Kidney (tissue), 14 donors: Measurements from ENCODE around the gene RAB6A. TPM values are rescaled to one million over a fixed set of nuclear protein-coding genes. Genes with fewer than 3 reads are reported as not detected.

Experiments
- DNase-seq, 5 donors: peaks; one replicate each; pipeline ENCODE4 v3.0.0-alpha.2; 2013 to 2020
- FAIRE-seq: peaks from 2 replicates; lab custom pipeline; 2012; peaks lifted over from hg19 to GRCh38; lab: Jason Lieb, UNC
- H3K27ac ChIP-seq, 2 donors: one replicate each; pipeline ENCODE4 v1.7.0; 2013; ENCODE audit warnings: low read depth in 2 of 2, low read length in 2 of 2, inconsistent platforms in 1 of 2
- H3K27me3 ChIP-seq: one replicate; pipeline ENCODE4 v1.7.1; 2013; ENCODE audit warnings: low read length, inconsistent platforms; ENCODE audit not compliant: control insufficient read depth, insufficient read depth
- H3K36me3 ChIP-seq, 3 donors: one replicate each; pipeline versions ENCODE4 v1.7.0 to v1.7.1; 2013; ENCODE audit warnings: low read length in 3 of 3, control low read depth in 1 of 3, inconsistent platforms in 1 of 3; ENCODE audit not compliant: insufficient read depth in 3 of 3, control insufficient read depth in 2 of 3
- H3K4me1 ChIP-seq, 3 donors: one replicate each; pipeline versions ENCODE4 v1.7.0 to v1.7.1; 2013; ENCODE audit warnings: low read length in 3 of 3, inconsistent platforms in 1 of 3, low read depth in 1 of 3; ENCODE audit not compliant: control insufficient read depth in 2 of 3, insufficient read depth in 2 of 3
- H3K4me3 ChIP-seq, 3 donors: one replicate each; pipeline versions ENCODE4 v1.7.0 to v1.8.1; 2013; ENCODE audit warnings: low read length in 3 of 3, control low read depth in 1 of 3, inconsistent platforms in 1 of 3
- H3K9ac ChIP-seq, 3 donors: one replicate each; pipeline versions ENCODE4 v1.7.0 to v1.7.1; 2013; ENCODE audit warnings: low read length in 3 of 3, control low read depth in 1 of 3, inconsistent platforms in 1 of 3
- H3K9me3 ChIP-seq, 3 donors: one replicate each; pipeline versions ENCODE4 v1.7.0 to v1.7.1; 2013; ENCODE audit warnings: low read length in 3 of 3, control low read depth in 1 of 3, inconsistent platforms in 1 of 3; ENCODE audit not compliant: control insufficient read depth in 2 of 3, insufficient read depth in 1 of 3
- intact Hi-C: fragments of 100-400 bp; cut with DNase I; formaldehyde crosslinking; loops from one replicate; pipeline ENCODE4 v1.11.1; 2022
- polyA plus RNA-seq: library from polyadenylated mRNA; stranded (reverse); fragments of 350-450 nt; fragmentation: Illumina TruSeq; extraction: RNeasy Lipid Tissue Mini Kit (QIAGEN cat#74804); gene quantifications from one replicate; pipeline ENCODE4 v1.2.3, GENCODE V29; 2014; ENCODE audit warnings: low read depth, low replicate concordance; ENCODE audit not compliant: insufficient read depth
- total RNA-seq: library from RNA; stranded (reverse); fragmentation: NEBNext Ultra II Directional; extraction: Animal tissue kit (Norgen Biotek cat#: 25700); gene quantifications from one replicate; pipeline ENCODE4 v1.2.1, GENCODE V29; 2021
- TF ChIP-seq, protein P1 (sequence below): IDR thresholded peaks from 3 replicates; pipeline ENCODE4 v1.5.1; 2012; ENCODE audit warnings: mild to moderate bottlenecking, moderate library complexity, borderline replicate concordance; ENCODE audit not compliant: insufficient read depth; ENCODE audit errors: extremely low read depth
- donor health status: control.
- donor health status: control.
- donor health status: control.
- donor health status: control.
- donor health status: control.
- donor health status: DM: yes; HTN: yes; CAD: no.
- donor health status: Normal renal cell carcinoma (clear cell type).

The RAB6A gene
- total and polyA plus RNA-seq, 2 donors from 2014 or later: 61.0 to 138 TPM

DNA sequence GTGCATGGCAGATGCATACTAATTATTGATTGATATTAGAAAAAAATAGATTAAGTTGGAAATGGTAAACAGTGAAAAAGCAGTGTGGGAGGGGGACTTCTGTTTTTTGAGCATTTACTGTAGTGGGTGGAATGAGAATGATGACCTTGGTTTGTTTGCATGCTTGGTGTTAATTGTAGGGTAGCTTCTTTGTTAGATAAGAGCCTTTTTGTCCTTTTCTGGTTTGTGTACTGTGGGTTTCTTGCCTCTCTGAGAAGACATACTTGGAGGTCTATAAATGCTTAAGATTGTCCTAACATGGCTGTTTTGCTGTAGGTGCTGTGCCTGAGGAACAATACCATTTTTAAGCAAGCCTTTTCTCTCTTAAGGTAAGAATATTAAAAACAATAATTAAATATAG, 43.8 kb upstream of the RAB6A start:
- no peaks in the 10 kb centered on the region for H3K27me3 ChIP-seq
- FAIRE-seq: no peak

DNA sequence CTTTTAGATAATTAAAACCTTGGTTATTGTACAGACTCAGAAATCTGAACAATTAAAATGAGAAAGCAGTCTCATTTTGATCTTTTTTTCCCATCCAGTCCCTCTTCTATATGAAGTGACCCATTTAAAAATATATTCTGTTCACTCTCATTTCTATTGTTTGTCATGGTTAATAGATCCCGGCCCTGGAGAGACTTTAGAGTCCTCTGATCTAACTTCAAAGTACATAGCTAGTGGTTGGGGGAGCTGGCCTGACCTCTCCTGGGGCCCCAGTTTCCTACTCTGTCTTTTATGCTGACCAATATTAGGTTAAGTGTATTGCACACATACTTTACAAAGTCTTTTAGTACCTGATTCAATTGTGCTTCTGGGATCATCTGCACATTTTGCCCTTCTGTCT, 40.3 kb upstream of the RAB6A start:
- Histone ChIP-seq H3K9ac (no peak overlapping the region), H3K4me3 (no peak overlapping the region), H3K4me1 (no peaks in the 10 kb centered on the region), H3K27ac (no peak overlapping the region), H3K27me3 (no peaks in the 10 kb centered on the region), H3K9me3 (no peaks in the 10 kb centered on the region), H3K36me3 (peaks cover 0 to 6% (median 2%) of the 10 kb centered on the region in 3 donors)
- DNase-seq (no peak), FAIRE-seq (no peak)
- TF ChIP-seq, protein P1, sequence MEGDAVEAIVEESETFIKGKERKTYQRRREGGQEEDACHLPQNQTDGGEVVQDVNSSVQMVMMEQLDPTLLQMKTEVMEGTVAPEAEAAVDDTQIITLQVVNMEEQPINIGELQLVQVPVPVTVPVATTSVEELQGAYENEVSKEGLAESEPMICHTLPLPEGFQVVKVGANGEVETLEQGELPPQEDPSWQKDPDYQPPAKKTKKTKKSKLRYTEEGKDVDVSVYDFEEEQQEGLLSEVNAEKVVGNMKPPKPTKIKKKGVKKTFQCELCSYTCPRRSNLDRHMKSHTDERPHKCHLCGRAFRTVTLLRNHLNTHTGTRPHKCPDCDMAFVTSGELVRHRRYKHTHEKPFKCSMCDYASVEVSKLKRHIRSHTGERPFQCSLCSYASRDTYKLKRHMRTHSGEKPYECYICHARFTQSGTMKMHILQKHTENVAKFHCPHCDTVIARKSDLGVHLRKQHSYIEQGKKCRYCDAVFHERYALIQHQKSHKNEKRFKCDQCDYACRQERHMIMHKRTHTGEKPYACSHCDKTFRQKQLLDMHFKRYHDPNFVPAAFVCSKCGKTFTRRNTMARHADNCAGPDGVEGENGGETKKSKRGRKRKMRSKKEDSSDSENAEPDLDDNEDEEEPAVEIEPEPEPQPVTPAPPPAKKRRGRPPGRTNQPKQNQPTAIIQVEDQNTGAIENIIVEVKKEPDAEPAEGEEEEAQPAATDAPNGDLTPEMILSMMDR: no peak
- intact Hi-C loops: no loop called here

More for the DNA sequence above, 43.8 kb upstream of the RAB6A start:
- no peak overlapping the region for H3K27ac ChIP-seq
- H3K9ac ChIP-seq: no peak overlapping the region
- no peaks in the 10 kb centered on the region for H3K9me3 ChIP-seq
- intact Hi-C loops: no loop called here
- peaks cover 0 to 7% (median 2%) of the 10 kb centered on the region in 3 donors for H3K36me3 ChIP-seq
- no peak overlapping the region for H3K4me3 ChIP-seq
- H3K4me1 ChIP-seq: no peaks in the 10 kb centered on the region
- TF ChIP-seq, protein P1: no peak
- no peak for DNase-seq

DNA sequence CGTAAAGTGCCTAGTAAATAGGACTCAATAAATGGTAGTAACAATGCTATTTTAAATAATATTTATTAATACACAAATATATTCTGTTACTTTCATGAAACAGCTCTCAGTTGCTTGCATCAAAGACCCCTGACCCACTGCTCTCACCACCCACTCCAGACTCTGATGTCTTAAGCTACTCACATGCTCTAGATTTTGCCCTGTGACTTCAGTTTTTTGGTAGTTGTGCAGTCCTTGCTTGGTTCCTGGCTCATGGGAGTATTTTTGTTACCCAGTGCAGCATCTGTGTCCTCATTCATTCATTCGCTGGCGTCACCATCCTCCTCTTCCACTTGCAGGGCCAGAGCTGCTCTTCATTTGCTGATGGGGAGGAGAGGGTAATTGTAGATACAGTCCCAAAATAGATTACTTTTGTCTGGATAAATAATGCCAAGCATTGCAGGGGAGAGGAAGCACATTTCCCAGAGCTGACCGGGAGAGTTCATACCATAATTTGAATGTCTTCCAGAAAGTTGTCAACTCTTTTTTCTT, 39.5 kb upstream of the RAB6A start:
- intact Hi-C loops: no loop called here
- H3K9ac ChIP-seq: no peak overlapping the region
- no peaks in the 10 kb centered on the region for H3K9me3 ChIP-seq
- H3K4me1 ChIP-seq: no peaks in the 10 kb centered on the region
- no peak for DNase-seq
- peaks cover 0 to 2% (median 0%) of the 10 kb centered on the region in 3 donors for H3K36me3 ChIP-seq
- H3K27me3 ChIP-seq: no peaks in the 10 kb centered on the region
- H3K4me3 ChIP-seq: no peak overlapping the region
- no peak overlapping the region for H3K27ac ChIP-seq
- FAIRE-seq: no peak
- TF ChIP-seq, protein P1: no peak

DNA sequence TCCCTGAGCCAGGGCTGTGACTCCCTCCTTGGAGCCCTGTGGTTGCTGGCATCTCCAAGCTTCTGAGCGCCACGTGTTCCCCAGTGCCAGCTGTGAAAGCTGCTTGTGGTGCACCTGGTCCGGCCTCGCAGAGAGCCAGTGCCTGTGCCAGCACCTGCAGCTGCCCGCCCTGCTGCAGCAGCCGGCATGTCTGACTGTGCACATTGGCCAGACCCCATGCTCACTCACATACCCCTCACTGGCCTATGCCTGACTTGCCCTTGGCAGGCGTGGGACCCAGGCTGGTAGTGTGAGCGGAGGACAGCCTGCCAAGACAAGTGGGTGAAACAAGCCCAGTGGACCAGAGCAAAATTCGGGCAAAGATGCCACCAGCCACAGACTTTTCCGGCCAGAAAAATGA, 36.6 kb upstream of the RAB6A start:
- intact Hi-C loops: no loop called here
- H3K4me3 ChIP-seq: no peak overlapping the region
- H3K27ac ChIP-seq: no peak overlapping the region
- H3K36me3 ChIP-seq: peaks cover 0 to 2% (median 0%) of the 10 kb centered on the region in 3 donors
- H3K27me3 ChIP-seq: no peaks in the 10 kb centered on the region
- H3K9ac ChIP-seq: no peak overlapping the region
- H3K4me1 ChIP-seq: no peaks in the 10 kb centered on the region
- H3K9me3 ChIP-seq: no peaks in the 10 kb centered on the region
- DNase-seq (no peak), FAIRE-seq (no peak)
- TF ChIP-seq, protein P1: no peak
